Left kidney (tissue), 2 donors: ENCODE data around the gene OR10T2. TPM values are rescaled to one million over a fixed set of nuclear protein-coding genes. Genes with fewer than 3 reads are reported as not detected.
"Not testable (repeated sequence)": the region's sequence is repeated elsewhere in the genome, so short reads cannot be mapped to it uniquely, and the experiment has no call there.

Source experiments
- DNase-seq: peaks from one replicate; pipeline ENCODE4 v3.0.0-alpha.2; 2013
- polyA plus RNA-seq: library from polyadenylated mRNA; unstranded; fragments of 120-200 nt; gene quantifications from one replicate; pipeline ENCODE4 v1.2.1, GENCODE V29; 2013; ENCODE audit not compliant: insufficient read length

OR10T2 gene
- polyA plus RNA-seq, 1 donor, result not detected

GRCh38 chr1:158356616-158357015 lies 42.6 kb downstream of the OR10T2 start:
- DNase-seq, result no peak

GRCh38 chr1:158355773-158356285 lies 43.4 kb downstream of the OR10T2 start:
- no peak for DNase-seq

- DNase-seq, result no peak
These were observed 45.0 kb downstream of the OR10T2 start for GRCh38 chr1:158354255-158354654.

GRCh38 chr1:158353303-158354075 lies 45.8 kb downstream of the OR10T2 start, which contains the start of gene CD1E:
Gene CD1E, plus strand, starts transcription at chr1:158353894. Its CDS starts 95 bp downstream, at chr1:158353989.
- DNase-seq, result no peak

GRCh38 chr1:158348946-158349345 lies 50.3 kb downstream of the OR10T2 start:
- not testable (repeated sequence) for DNase-seq

Other genes starting within 250 kb of the OR10T2 start
- 6.5 TPM for gene CD1D, start 218.6 kb downstream of the OR10T2 start, polyA plus RNA-seq
- not detected for gene CD1A, start 145.0 kb downstream of the OR10T2 start, polyA plus RNA-seq
- 1.00 TPM for gene CD1C, start 109.5 kb downstream of the OR10T2 start, polyA plus RNA-seq
- gene CD1B, start 67.9 kb downstream of the OR10T2 start, polyA plus RNA-seq, result not detected
- not detected for gene CD1E, start 45.6 kb downstream of the OR10T2 start, polyA plus RNA-seq
- not detected for gene OR10K2, start 26.8 kb upstream of the OR10T2 start, polyA plus RNA-seq
- gene OR10K1, start 62.4 kb upstream of the OR10T2 start, polyA plus RNA-seq, result 0.03 TPM
- not detected for gene OR10R2, start 72.8 kb upstream of the OR10T2 start, polyA plus RNA-seq
- 0.15 TPM for gene OR6Y1, start 154.9 kb upstream of the OR10T2 start, polyA plus RNA-seq
- gene OR6P1, start 171.1 kb upstream of the OR10T2 start, polyA plus RNA-seq, result not detected
- not detected for gene OR10X1, start 180.4 kb upstream of the OR10T2 start, polyA plus RNA-seq
- gene OR10Z1, start 205.8 kb upstream of the OR10T2 start, polyA plus RNA-seq, result 0.05 TPM